HepG2 (cell line): ENCODE data around the gene FAM174C. TPM values are rescaled to one million over a fixed set of nuclear protein-coding genes. Genes with fewer than 3 reads are reported as not detected.

ENCODE experiments used
- BATF2 ChIP-seq: sonication (generic); formaldehyde crosslinking; IDR thresholded peaks from 2 replicates; pipeline ENCODE4 v1.8.0; 2022; ENCODE audit warnings: mild to moderate bottlenecking, missing genetic modification reagents, moderate library complexity
- CREM ChIP-seq, 2 experiments: sonication (generic) in 1 of 2; formaldehyde crosslinking in 1 of 2; IDR thresholded peaks; 2 replicates each; pipeline versions ENCODE4 v1.4.0 to v1.6.1; 2016 to 2020; ENCODE audit warnings: antibody characterized with exemption in 1 of 2, mild to moderate bottlenecking in 1 of 2, missing genetic modification reagents in 1 of 2
- CTCF ChIP-seq: sonication (generic); formaldehyde crosslinking; IDR thresholded peaks from 2 replicates; pipeline ENCODE4 v1.5.0; 2020; ENCODE audit warnings: mild to moderate bottlenecking, missing genetic modification reagents, moderate library complexity
- DZIP1 ChIP-seq: sonication (generic); formaldehyde crosslinking; IDR thresholded peaks from 2 replicates; pipeline ENCODE4 v1.5.0; 2020; ENCODE audit warnings: mild to moderate bottlenecking, missing genetic modification reagents
- KDM5B ChIP-seq: sonication (generic); formaldehyde crosslinking; IDR thresholded peaks from 2 replicates; pipeline ENCODE4 v1.4.0; 2020; ENCODE audit warnings: missing genetic modification reagents, mild to moderate bottlenecking, borderline replicate concordance
- MTF2 ChIP-seq: sonication (generic); formaldehyde crosslinking; IDR thresholded peaks from 2 replicates; pipeline ENCODE4 v1.5.0; 2020; ENCODE audit warnings: missing genetic modification reagents, borderline replicate concordance
- NR2F1 ChIP-seq, 2 experiments: fragments of 450-650 bp in 1 of 2; formaldehyde crosslinking in 1 of 2; IDR thresholded peaks; 2 replicates each; pipeline versions ENCODE4 v1.5.0 to v1.6.1; 2016 to 2020; ENCODE audit warnings: mild to moderate bottlenecking in 1 of 2, missing compliant biosample characterization in 1 of 2, missing genetic modification reagents in 1 of 2, moderate library complexity in 1 of 2
- NR2F6 ChIP-seq, 2 experiments: IDR thresholded peaks; 2 replicates each; pipeline ENCODE4 v1.6.1; 2016; ENCODE audit warnings: antibody characterized with exemption in 1 of 2, mild to moderate bottlenecking in 1 of 2
- REXO4 ChIP-seq: sonication (generic); formaldehyde crosslinking; IDR thresholded peaks from 2 replicates; pipeline ENCODE4 v1.8.0; 2022; ENCODE audit warnings: missing genetic modification reagents, mild to moderate bottlenecking, borderline replicate concordance
- SMYD3 ChIP-seq: sonication (generic); formaldehyde crosslinking; IDR thresholded peaks from 2 replicates; pipeline ENCODE4 v1.8.1; 2023; ENCODE audit warnings: mild to moderate bottlenecking, missing genetic modification reagents
- ZNF318 ChIP-seq: sonication (generic); formaldehyde crosslinking; IDR thresholded peaks from 2 replicates; pipeline ENCODE4 v1.4.0; 2020; ENCODE audit warnings: mild to moderate bottlenecking, missing genetic modification reagents
- ZNF337 ChIP-seq: sonication (generic); formaldehyde crosslinking; IDR thresholded peaks from 2 replicates; pipeline ENCODE4 v1.5.1; 2020; ENCODE audit warnings: missing genetic modification reagents, low read depth, mild to moderate bottlenecking, borderline replicate concordance
- ZNF501 ChIP-seq: sonication (generic); formaldehyde crosslinking; IDR thresholded peaks from 2 replicates; pipeline ENCODE4 v1.5.1; 2020; ENCODE audit warnings: mild to moderate bottlenecking, moderate library complexity, missing genetic modification reagents
- ZNF569 ChIP-seq: sonication (generic); formaldehyde crosslinking; IDR thresholded peaks from 2 replicates; pipeline ENCODE4 v1.5.0; 2020; ENCODE audit warnings: mild to moderate bottlenecking, missing genetic modification reagents, moderate library complexity, borderline replicate concordance
- ZNF850 ChIP-seq: sonication (generic); formaldehyde crosslinking; conservative IDR thresholded peaks from 2 replicates; pipeline ENCODE4 v1.9.0; 2021; ENCODE audit warnings: mild to moderate bottlenecking, missing genetic modification reagents
- polyA plus RNA-seq, 8 experiments: library from polyadenylated mRNA; depleted of rRNA in 3 of 8; stranded (reverse) in 7 of 8; unstranded in 1 of 8; fragments of >200 nt; fragmentation: Illumina TruSeq in 4 of 8; extraction: Trizol in 4 of 8; gene quantifications; 2 replicates each; pipeline versions ENCODE4 v1.2.1 to v1.2.3, GENCODE V29; 2011 to 2016; ENCODE audit warnings: low read depth in 4 of 8, missing spikeins in 1 of 8, mixed read lengths in 1 of 8; ENCODE audit not compliant: insufficient read depth in 1 of 8
- total RNA-seq, 5 experiments: library from RNA; depleted of rRNA; stranded (reverse); fragments of >200 nt; fragmentation: Illumina TruSeq; extraction: Trizol; gene quantifications; 2 replicates each; pipeline ENCODE4 v1.2.3, GENCODE V29; 2016; ENCODE audit warnings: low read depth in 1 of 5

Gene FAM174C
- total and polyA plus RNA-seq, 2 of the 13 experiments (the other 11 are each of a cell fraction or from before 2014, with no cell fraction given) = 19.5 to 31.3 TPM

- TF ChIP-seq SMYD3 (CRISPR knock-in tag) = no peak
- no peak for TF ChIP-seq ZNF501
- TF ChIP-seq DZIP1 (CRISPR knock-in tag) = no peak
- TF ChIP-seq MTF2 = no peak
- TF ChIP-seq NR2F1 (CRISPR knock-in tag; IDR thresholded peaks at IDR 0.05) = peak in 1 of 2 experiments; percentile 17; a peak in 3 of 4 replicates
- no peak for TF ChIP-seq ZNF850
- TF ChIP-seq CREM (IDR thresholded peaks at IDR 0.05) = peak; percentile 54
- TF ChIP-seq CREM (CRISPR knock-in tag; IDR thresholded peaks at IDR 0.05) = no peak
- TF ChIP-seq ZNF318 = no peak
- no peak for TF ChIP-seq KDM5B (CRISPR knock-in tag)
- no peak for TF ChIP-seq REXO4 (CRISPR knock-in tag)
- peak; percentile 86 for TF ChIP-seq NR2F6 (IDR thresholded peaks at IDR 0.05)
- TF ChIP-seq NR2F6 (CRISPR knock-in tag; IDR thresholded peaks at IDR 0.05) = peak; percentile 88
- no peak; the same call in 1 of the 2 replicates for TF ChIP-seq BATF2 (CRISPR knock-in tag)
- TF ChIP-seq ZNF569 (CRISPR knock-in tag) = no peak
- TF ChIP-seq CTCF (CRISPR knock-in tag) = no peak
- no peak for TF ChIP-seq ZNF337
Observed at GRCh38 chr19:1252221-1252820, 23.0 kb upstream of the FAM174C start (continued).
